Muscle layer of colon (tissue), 2 donors: ENCODE results near the gene VTI1A.

Experiments used
- H3K27ac ChIP-seq: one replicate; pipeline ENCODE4 v1.7.0; 2013; ENCODE audit warnings: low read depth, mild to moderate bottlenecking, low read length, moderate library complexity
- H3K27me3 ChIP-seq, 2 donors: one replicate each; pipeline ENCODE4 v1.7.0; 2013; ENCODE audit warnings: low read length in 2 of 2, mild to moderate bottlenecking in 2 of 2; ENCODE audit not compliant: insufficient read depth in 2 of 2, control insufficient read depth in 1 of 2
- H3K36me3 ChIP-seq: one replicate; pipeline ENCODE4 v1.7.0; 2013; ENCODE audit warnings: mild to moderate bottlenecking, low read length; ENCODE audit not compliant: insufficient read depth
- H3K4me1 ChIP-seq: one replicate; pipeline ENCODE4 v1.7.0; 2013; ENCODE audit warnings: mild to moderate bottlenecking, low read length; ENCODE audit not compliant: insufficient read depth
- H3K4me3 ChIP-seq, 2 donors: one replicate each; pipeline ENCODE4 v1.7.0; 2013; ENCODE audit warnings: low read length in 2 of 2, low read depth in 1 of 2, mild to moderate bottlenecking in 1 of 2, moderate library complexity in 1 of 2
- H3K9ac ChIP-seq: one replicate; pipeline ENCODE4 v1.7.0; 2013; ENCODE audit warnings: low read length
- H3K9me3 ChIP-seq: one replicate; pipeline ENCODE4 v1.7.0; 2013; ENCODE audit warnings: mild to moderate bottlenecking, low read length
- donor health status: abdominal sarcoma.
- donor health status: Adenocarcinoma of cecum.

Gene VTI1A

DNA sequence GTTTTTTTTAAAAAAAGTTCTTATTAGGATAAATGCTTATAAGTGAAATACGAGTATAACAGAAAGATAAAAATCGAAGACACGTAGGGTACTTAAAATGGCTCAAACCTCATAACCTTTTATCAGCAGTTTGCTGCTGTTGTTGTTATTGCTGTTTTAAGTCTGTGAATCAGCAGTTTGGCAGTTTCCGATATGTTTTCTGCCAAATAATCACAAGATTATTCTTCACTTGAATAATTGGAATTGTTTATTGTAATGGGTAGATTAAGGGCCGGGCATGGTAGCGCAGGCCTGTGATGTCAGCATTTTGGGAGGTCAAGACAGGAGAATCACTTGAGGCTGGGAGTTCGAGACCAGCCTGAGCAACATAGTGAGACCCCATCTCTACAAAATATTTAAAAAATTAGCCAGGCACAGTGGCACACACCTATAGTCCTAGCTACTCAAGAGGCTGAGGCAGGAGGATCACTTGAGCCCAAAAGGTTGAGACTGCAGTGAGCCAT is 177.6 kb downstream of the VTI1A start:
- no peaks in the 10 kb centered on the region for H3K9me3 ChIP-seq
- H3K36me3 ChIP-seq, result no peaks in the 10 kb centered on the region
- H3K4me1 ChIP-seq, result peaks cover 7% of the 10 kb centered on the region
- no peak overlapping the region for H3K27ac ChIP-seq
- H3K9ac ChIP-seq, result no peak overlapping the region
- H3K4me3 ChIP-seq, result no peak overlapping the region
- no peaks in the 10 kb centered on the region for H3K27me3 ChIP-seq

DNA sequence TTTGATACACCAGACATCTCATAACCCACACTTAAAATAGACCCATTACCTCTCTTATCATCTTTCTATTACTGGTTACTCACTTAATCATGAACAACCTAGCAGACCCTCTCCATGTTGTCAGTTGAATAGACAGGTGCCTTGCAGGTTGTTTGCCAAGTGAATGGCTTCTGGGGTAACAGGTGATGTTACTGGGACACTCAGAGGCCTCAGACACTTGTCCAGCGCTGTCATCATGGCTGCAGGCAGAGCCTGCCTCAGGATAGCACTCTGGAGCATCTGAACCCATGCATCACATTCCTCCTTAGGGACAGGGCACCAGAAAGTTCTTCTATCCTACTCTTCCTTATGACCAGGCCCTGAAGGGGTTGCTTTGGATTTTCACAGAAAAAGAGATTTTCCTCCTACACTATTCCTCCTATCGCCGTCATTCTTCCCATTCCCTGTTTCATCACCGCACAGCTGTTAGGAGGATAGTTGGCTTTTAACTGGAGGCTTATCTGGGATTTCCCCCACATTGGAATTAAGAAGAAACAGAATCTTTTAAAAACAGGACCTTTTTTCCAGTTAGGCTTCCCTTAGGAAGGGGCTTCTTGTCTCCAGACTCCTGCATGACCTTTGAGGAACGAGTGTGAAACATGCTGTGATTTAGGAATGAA is 182.1 kb downstream of the VTI1A start:
- Histone ChIP-seq H3K27me3 (no peaks in the 10 kb centered on the region), H3K4me3 (no peak overlapping the region), H3K27ac (no peak overlapping the region), H3K36me3 (no peaks in the 10 kb centered on the region), H3K4me1 (no peaks in the 10 kb centered on the region), H3K9me3 (no peaks in the 10 kb centered on the region), H3K9ac (no peak overlapping the region)

DNA sequence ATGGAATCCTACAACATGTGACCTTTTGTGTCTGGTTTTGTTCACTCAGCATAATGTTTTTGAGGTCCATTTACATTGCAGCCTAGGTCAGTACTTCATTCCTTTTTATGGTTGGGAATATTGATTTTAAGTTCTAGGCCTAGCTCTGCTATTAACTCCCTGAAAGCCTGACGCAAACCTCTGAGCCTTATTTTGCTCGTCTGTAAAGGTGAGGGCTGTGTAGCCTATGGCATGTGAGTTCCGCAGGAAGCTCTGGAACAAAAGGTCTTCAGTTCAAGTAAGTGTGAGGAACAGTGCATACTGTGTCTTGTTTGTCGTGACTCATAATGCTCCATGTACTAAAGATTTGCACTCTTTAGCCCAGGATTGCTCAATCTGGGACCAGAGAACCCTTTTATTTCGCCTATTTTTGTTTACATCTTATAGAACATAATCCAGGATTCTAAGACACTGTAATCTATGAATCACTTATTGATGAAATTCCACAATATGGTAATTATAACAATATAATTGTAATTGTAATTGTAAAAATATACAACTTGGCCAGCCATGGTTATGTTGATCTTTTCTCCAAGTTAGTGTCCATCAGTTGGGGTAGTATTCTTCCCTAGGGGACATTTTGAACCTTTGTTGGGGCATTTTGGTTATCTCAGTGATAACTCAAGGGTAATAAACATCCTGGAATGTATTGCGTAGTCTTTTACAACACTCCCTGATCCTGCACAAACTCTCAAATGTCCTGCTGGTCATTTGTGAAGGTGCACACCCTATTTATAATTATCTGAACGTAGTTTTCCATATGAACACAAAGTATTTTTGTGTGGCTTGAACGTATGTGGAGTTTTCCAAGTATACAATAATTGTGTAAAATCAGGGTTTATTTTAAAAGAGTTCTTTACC is 184.7 kb downstream of the VTI1A start:
- Histone ChIP-seq H3K4me1 (no peaks in the 10 kb centered on the region), H3K36me3 (no peaks in the 10 kb centered on the region), H3K27me3 (no peaks in the 10 kb centered on the region), H3K9me3 (no peaks in the 10 kb centered on the region), H3K9ac (no peak overlapping the region), H3K4me3 (no peak overlapping the region), H3K27ac (no peak overlapping the region)

DNA sequence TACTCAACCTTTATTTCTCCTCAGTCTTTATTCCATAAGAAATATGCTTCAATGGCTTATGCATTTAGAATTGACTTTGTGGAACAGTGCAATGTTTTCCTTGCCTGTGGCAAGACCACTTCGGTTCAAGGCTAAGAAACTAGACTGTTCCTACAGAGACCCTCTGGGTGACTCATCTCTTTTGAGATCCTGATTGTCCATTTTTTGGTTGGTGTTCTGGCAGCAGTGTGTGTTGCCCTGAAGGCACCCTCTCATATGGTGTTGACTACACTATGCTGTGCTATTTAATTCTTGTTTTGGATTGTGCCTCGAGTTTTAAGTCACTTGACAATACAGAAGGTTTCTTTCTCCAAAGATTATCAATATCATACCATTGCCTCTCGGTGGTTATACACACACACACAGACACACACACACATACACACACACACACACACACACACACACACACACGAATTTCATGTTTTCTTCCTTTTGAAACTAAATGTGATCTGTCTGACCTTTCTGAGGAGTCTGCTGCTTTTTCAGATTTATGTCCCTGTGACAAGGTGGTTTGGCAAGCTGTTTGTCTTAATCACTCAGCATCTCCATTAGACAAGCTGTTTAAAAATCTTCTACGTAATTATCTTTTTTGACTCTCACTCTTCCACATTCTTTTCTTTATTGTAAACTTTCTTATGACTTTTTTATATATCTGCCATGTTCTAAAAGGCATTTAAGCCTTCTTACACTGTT is 187.2 kb downstream of the VTI1A start:
- Histone ChIP-seq H3K9me3 (no peaks in the 10 kb centered on the region), H3K27ac (no peak overlapping the region), H3K36me3 (no peaks in the 10 kb centered on the region), H3K9ac (no peak overlapping the region), H3K27me3 (no peaks in the 10 kb centered on the region), H3K4me3 (no peak overlapping the region), H3K4me1 (no peaks in the 10 kb centered on the region)

DNA sequence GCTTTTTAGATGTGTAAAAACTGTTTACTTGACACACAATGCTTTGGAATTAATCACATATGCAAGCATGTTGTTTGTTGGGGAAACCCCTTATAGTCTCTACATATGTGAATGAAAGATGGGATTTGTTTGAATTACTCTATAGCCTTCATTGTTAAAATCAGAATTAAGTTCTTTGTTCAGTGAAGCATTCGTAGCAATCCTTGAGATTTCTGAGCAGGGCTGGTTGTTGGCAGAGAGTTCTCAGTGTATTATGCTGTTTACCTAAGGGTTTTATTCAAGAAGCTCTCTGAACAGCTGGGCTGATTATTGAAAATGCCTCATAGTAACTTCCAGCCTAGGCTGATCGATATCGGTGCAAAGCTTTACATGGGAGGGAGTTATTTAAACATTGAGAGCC is 190.9 kb downstream of the VTI1A start:
- Histone ChIP-seq H3K4me3 (no peak overlapping the region), H3K36me3 (no peaks in the 10 kb centered on the region), H3K27me3 (no peaks in the 10 kb centered on the region), H3K9me3 (no peaks in the 10 kb centered on the region), H3K27ac (no peak overlapping the region), H3K9ac (no peak overlapping the region), H3K4me1 (no peaks in the 10 kb centered on the region)

DNA sequence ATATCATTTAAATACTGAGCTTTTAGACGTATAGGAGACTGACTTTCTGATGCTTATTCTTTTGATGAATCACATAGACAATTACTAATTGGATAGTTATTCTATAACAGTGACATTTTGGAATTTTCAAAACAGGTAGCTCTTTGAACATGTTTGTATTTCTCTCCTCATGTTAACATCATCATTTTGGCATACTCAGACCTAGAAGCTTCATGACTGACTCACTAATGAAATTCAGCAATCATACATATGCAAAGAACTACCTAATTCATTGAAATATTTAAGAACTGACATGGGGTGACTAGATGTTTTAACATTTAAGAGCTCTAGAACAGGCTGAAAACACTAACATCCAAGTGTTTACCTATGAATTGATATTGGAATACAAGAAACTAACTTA is 192.3 kb downstream of the VTI1A start:
- Histone ChIP-seq H3K9ac (no peak overlapping the region), H3K4me1 (no peaks in the 10 kb centered on the region), H3K9me3 (no peaks in the 10 kb centered on the region), H3K36me3 (no peaks in the 10 kb centered on the region), H3K27me3 (no peaks in the 10 kb centered on the region), H3K4me3 (no peak overlapping the region), H3K27ac (no peak overlapping the region)

DNA sequence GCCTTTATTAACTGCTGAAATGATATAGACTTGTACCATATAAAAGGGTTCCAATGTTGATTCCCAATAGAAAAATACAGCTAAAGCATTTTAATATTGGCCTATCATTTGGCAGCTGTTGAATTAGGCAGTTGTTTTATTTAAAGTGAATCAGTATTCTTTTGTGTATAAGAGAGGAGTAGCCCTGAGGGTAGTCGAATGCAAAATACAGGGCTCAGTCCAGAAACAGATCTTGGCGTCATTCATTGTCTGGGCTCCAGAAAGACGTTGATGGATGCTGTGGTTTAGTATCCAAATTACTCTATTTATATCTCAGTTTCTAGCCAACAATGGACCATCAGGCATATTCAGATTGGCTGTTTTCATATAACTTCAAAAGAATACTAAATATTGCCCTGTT is 193.6 kb downstream of the VTI1A start:
- Histone ChIP-seq H3K36me3 (no peaks in the 10 kb centered on the region), H3K27ac (no peak overlapping the region), H3K4me3 (no peak overlapping the region), H3K4me1 (no peaks in the 10 kb centered on the region), H3K9me3 (no peaks in the 10 kb centered on the region), H3K9ac (no peak overlapping the region), H3K27me3 (no peaks in the 10 kb centered on the region)

DNA sequence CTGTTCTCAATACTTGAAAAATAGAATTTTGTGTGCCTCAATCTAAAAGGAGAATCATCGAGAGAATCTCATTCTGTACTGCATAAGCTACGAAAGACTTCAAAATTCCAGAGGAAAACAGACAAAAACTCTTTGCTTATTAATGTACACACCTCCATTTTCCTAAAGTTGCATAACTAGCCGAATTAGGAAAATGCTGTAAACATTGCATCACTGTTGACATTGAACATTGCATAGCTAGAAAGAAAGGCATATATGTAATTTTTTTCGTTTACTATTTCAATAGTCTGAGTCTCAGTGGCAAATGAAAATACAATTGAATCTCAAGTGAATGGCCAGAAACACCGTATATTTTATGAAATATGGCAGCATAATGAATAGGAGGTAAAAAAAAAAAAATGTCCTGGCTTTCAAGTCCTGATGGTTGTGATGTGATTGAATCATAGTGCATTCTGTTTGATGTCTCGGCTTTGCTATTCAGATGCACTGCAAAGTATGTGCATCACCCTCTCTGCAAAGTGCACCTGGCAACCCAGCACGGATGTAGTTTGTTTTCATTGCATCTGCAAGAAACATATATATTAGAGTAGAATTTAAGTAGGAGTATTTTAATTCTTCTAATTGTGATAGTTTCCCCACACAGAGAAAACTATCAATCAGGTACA is 196.7 kb downstream of the VTI1A start:
- no peak overlapping the region for H3K27ac ChIP-seq
- H3K4me1 ChIP-seq, result no peaks in the 10 kb centered on the region
- no peaks in the 10 kb centered on the region for H3K27me3 ChIP-seq

DNA sequence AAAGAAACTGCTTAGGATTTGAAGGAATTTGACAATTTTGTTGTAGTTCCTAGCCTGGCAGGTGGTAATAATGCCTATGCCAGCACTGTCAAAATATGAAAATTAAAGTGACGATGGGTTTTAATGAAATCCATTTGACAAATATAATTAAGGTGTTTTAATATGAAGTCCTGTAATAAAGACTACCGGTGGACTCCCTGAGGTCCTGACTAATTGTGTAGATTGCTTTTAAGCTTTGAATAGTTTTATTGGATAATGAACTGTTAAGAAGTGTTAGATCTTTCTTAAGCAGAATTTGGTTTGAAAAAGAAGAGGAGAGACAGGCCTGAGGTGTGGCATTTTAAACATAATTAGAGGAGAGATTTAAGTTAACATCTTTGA is 197.2 kb downstream of the VTI1A start:
- Histone ChIP-seq H3K36me3 (no peaks in the 10 kb centered on the region), H3K4me3 (no peak overlapping the region), H3K27me3 (no peaks in the 10 kb centered on the region), H3K9me3 (no peaks in the 10 kb centered on the region), H3K27ac (no peak overlapping the region), H3K4me1 (no peaks in the 10 kb centered on the region), H3K9ac (no peak overlapping the region)

More for the DNA sequence above, 196.7 kb downstream of the VTI1A start:
- H3K9ac ChIP-seq, result no peak overlapping the region
- no peaks in the 10 kb centered on the region for H3K36me3 ChIP-seq
- no peak overlapping the region for H3K4me3 ChIP-seq
- no peaks in the 10 kb centered on the region for H3K9me3 ChIP-seq

DNA sequence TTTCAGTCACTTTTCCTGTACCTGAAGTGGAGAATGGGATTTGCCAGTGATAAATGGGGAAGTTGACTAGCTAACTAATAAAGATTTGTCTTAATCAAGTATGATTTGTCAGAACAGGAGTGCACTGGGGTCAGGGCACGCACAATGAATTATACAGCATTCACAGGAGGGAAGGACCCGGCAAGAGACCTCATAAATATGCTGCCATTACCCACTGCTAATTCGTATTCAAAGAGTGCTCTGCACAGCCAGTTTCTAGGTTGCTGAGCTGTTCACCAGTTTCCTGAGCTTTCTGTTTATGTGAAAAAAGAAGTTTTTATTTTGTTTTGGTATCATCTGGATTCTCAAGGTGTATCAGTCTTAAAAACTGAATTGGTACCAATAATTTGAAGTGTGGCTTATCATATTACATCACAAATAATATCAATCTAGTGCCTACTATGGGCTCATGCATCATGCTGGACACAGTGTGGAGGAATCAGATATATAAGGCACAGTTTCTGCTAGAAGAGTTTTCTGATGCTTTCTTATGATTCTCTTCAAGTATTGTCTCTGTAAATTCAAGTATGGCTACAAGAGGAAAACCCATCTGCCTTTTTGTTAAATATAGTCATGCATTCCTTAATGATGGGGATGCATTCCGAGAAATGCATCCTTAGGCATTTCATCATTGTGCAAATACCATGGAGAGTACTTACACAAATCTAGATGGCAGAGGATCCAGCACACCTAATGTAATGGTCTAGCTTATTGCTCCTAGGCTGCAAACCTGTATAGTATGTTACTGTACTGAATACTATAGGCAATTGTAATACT is 202.2 kb downstream of the VTI1A start:
- H3K4me1 ChIP-seq, result no peaks in the 10 kb centered on the region
- H3K4me3 ChIP-seq, result no peak overlapping the region
- no peaks in the 10 kb centered on the region for H3K27me3 ChIP-seq
- H3K9ac ChIP-seq, result no peak overlapping the region
- no peaks in the 10 kb centered on the region for H3K36me3 ChIP-seq
- no peak overlapping the region for H3K27ac ChIP-seq
- no peaks in the 10 kb centered on the region for H3K9me3 ChIP-seq
